ENCODE results near the gene EML4. TPM values are rescaled to one million over a fixed set of nuclear protein-coding genes. Genes with fewer than 3 reads are reported as not detected.

Gene EML4
- total RNA-seq, 2 experiments from 2014 or later, result 72.1 to 74.1 TPM

- peak overlapping the region; percentile 60 for H3K27ac Mint-ChIP-seq
- peaks cover 16% of the 10 kb centered on the region for H3K4me1 Mint-ChIP-seq
- DNase-seq (no peak), ATAC-seq (no peak)
- ChIA-PET POLR2A (no interaction called here), CTCF (interaction anchor here (0.7 kb wide), 1 partner anchor 319 kb away, joined by 3 read pairs; no protein-coding TSS in a partner anchor)
- peaks cover 22% of the 10 kb centered on the region for H3K36me3 Mint-ChIP-seq (ENCODE audit: low read depth)
- no peaks in the 10 kb centered on the region for H3K9me3 Mint-ChIP-seq (ENCODE audit: low read depth)
- no peak overlapping the region for H3K4me3 Mint-ChIP-seq
- intact Hi-C loops (cut with DNase I, micrococcal nuclease), result no loop called here
- no peaks in the 10 kb centered on the region for H3K27me3 Mint-ChIP-seq
Measured at GRCh38 chr2:42310007-42310515, 140.9 kb downstream of the EML4 start.

DNA sequence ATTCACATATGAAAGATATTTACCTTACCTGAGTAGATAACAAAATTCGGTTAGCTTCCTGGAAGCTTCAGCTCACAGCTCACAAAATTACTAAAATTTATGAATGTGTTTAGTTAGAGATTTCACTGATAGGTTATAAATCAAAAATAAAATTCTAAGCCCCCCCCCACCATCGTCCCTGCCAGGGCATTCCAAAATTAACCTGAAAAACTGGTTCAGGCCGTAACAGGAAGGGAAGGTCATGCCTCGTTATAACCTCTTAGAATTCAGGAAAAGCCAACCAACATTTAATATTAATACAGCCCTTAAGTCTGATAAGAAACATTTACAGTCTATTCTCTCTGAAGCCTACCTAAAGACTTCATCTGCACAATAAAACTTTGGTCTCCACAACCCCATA is 143.0 kb downstream of the EML4 start:
- Mint-ChIP-seq H3K9me3 (ENCODE audit: low read depth) (no peaks in the 10 kb centered on the region), H3K4me3 (no peak overlapping the region), H3K27ac (no peak overlapping the region), H3K27me3 (no peaks in the 10 kb centered on the region), H3K36me3 (ENCODE audit: low read depth) (peaks cover 26% of the 10 kb centered on the region), H3K4me1 (peaks cover 16% of the 10 kb centered on the region)
- DNase-seq (no peak), ATAC-seq (no peak)
- POLR2A ChIA-PET, result no interaction called here
- intact Hi-C loops (cut with DNase I, micrococcal nuclease), result no loop called here
- CTCF ChIA-PET, result no interaction called here

- peak; percentile 51 for ATAC-seq
- Mint-ChIP-seq H3K4me1 (peaks cover 24% of the 10 kb centered on the region), H3K27ac (peak overlapping the region; percentile 83), H3K9me3 (ENCODE audit: low read depth) (no peaks in the 10 kb centered on the region), H3K27me3 (no peaks in the 10 kb centered on the region), H3K36me3 (ENCODE audit: low read depth) (peaks cover 37% of the 10 kb centered on the region), H3K4me3 (no peak overlapping the region)
- ChIA-PET POLR2A (no interaction called here), CTCF (interaction anchor here (1.4 to 1.6 kb wide), 3 partner anchors 12 to 14 kb away, joined by 4 to 8 read pairs (median 6); no protein-coding TSS in a partner anchor)
- intact Hi-C loops (cut with DNase I, micrococcal nuclease), result no loop called here
- DNase-seq, result no peak
Measured at GRCh38 chr2:42314892-42315468, 145.8 kb downstream of the EML4 start.

DNA sequence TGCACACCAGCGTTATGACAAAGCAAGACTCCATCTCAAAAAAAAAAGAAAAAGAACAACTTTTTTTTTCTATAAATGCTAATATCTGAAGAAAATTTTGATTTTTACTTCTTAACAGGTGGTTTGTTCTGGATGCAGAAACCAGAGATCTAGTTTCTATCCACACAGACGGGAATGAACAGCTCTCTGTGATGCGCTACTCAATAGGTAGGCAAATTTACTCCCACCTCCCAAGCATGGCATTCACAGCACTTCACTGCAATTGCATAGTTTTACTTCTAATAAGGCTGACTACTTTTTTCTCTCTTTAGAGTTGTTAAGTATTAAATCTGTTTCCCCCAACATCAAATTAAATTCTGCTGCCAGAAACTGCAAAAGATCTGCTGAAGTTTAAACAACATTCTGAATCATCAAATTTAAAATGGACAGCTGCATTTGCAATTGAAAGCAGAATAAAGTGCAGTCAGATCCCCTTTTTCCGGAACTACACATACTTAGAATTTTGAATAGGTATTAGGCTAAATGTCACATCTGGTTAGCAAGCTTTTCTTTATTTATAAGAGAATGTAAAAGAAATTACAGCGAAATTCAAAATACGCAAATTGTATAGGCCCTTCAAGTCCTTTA is 146.8 kb downstream of the EML4 start:
- intact Hi-C loops (cut with DNase I, micrococcal nuclease), result no loop called here
- ChIA-PET POLR2A (no interaction called here), CTCF (interaction anchor here (0.8 to 1.4 kb wide), 3 partner anchors 11 to 67 kb away, joined by 4 to 6 read pairs (median 5); no protein-coding TSS in a partner anchor)
- peaks cover 41% of the 10 kb centered on the region for H3K36me3 Mint-ChIP-seq (ENCODE audit: low read depth)
- H3K27ac Mint-ChIP-seq, result no peak overlapping the region
- H3K4me3 Mint-ChIP-seq, result no peak overlapping the region
- peaks cover 28% of the 10 kb centered on the region for H3K4me1 Mint-ChIP-seq
- ATAC-seq (no peak), DNase-seq (no peak)
- no peaks in the 10 kb centered on the region for H3K9me3 Mint-ChIP-seq (ENCODE audit: low read depth)
- H3K27me3 Mint-ChIP-seq, result no peaks in the 10 kb centered on the region

- Mint-ChIP-seq H3K36me3 (ENCODE audit: low read depth) (peaks cover 46% of the 10 kb centered on the region), H3K4me1 (peaks cover 32% of the 10 kb centered on the region), H3K27ac (peak overlapping the region; percentile 58), H3K9me3 (ENCODE audit: low read depth) (no peaks in the 10 kb centered on the region), H3K27me3 (no peaks in the 10 kb centered on the region), H3K4me3 (no peak overlapping the region)
- ChIA-PET CTCF (interaction anchor here (0.6 kb wide), 1 partner anchor 141 kb away, joined by 3 read pairs; no protein-coding TSS in a partner anchor), POLR2A (interaction anchor here (0.9 kb wide), 1 partner anchor 138 kb away, joined by 4 read pairs; no protein-coding TSS in a partner anchor)
- intact Hi-C loops (cut with DNase I, micrococcal nuclease), result no loop called here
- no peak for DNase-seq
- no peak for ATAC-seq
Measured at GRCh38 chr2:42316910-42317309, 147.8 kb downstream of the EML4 start.

- ATAC-seq, result peak; percentile 57
- Mint-ChIP-seq H3K4me1 (peaks cover 32% of the 10 kb centered on the region), H3K36me3 (ENCODE audit: low read depth) (peaks cover 46% of the 10 kb centered on the region), H3K9me3 (ENCODE audit: low read depth) (no peaks in the 10 kb centered on the region), H3K27ac (peak overlapping the region; percentile 64), H3K27me3 (no peaks in the 10 kb centered on the region), H3K4me3 (no peak overlapping the region)
- ChIA-PET POLR2A (interaction anchor here (0.9 kb wide), 1 partner anchor 139 kb away, joined by 4 read pairs; no protein-coding TSS in a partner anchor), CTCF (interaction anchor here (0.6 kb wide), 1 partner anchor 77 kb away, joined by 3 read pairs; no protein-coding TSS in a partner anchor)
- intact Hi-C loops (cut with DNase I, micrococcal nuclease), result no loop called here
- DNase-seq, result no peak
Measured at GRCh38 chr2:42317486-42317885, 148.3 kb downstream of the EML4 start.

DNA sequence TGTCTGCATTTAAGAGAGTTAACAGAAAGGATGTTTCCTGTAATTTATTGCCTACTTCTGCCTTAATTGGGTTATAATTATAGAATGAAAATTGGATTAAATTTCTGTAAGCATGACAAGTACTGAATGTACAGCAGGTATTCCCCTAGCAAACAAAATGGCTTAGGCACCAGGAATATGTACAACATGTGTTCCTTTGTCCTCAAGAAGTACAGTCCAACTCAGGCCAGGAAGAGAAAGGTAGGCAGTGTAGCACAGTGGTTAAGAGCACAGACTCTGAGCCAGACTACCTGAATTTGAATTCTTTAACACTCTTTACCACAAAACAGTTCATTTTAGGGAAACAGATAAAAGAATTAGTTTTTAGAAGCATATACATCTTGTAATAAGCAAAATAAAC is 148.8 kb downstream of the EML4 start:
- intact Hi-C loops (cut with DNase I, micrococcal nuclease), result no loop called here
- ATAC-seq (no peak), DNase-seq (no peak)
- Mint-ChIP-seq H3K27me3 (no peaks in the 10 kb centered on the region), H3K9me3 (ENCODE audit: low read depth) (no peaks in the 10 kb centered on the region), H3K36me3 (ENCODE audit: low read depth) (peaks cover 46% of the 10 kb centered on the region), H3K4me1 (peaks cover 32% of the 10 kb centered on the region), H3K4me3 (no peak overlapping the region), H3K27ac (peak overlapping the region; percentile 55)
- ChIA-PET CTCF (interaction anchor here (0.6 kb wide), 1 partner anchor 77 kb away, joined by 3 read pairs; no protein-coding TSS in a partner anchor), POLR2A (interaction anchor here (0.9 kb wide), 1 partner anchor 139 kb away, joined by 4 read pairs; no protein-coding TSS in a partner anchor)

DNA sequence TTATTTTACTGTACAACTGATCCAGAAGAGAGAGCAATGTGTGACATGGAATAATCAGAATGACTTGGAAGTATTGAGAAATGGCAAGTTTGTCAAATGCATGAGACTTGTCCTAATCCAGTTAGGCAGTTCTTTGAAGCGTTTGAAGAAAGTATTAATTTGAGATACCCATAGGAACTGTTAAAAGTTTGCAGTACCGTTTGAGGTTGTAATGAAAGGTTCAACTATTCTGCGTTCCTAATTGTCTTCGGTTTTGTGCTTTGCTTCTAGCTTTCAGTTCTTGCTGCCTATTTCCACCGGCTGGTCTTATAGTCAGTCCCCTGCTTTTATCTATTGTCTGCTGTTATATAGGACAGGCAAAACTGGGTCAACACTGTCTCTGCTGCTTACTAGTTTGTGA is 150.1 kb downstream of the EML4 start:
- Mint-ChIP-seq H3K27ac (peak overlapping the region; percentile 29), H3K4me1 (peaks cover 32% of the 10 kb centered on the region), H3K9me3 (ENCODE audit: low read depth) (no peaks in the 10 kb centered on the region), H3K27me3 (no peaks in the 10 kb centered on the region), H3K36me3 (ENCODE audit: low read depth) (peaks cover 46% of the 10 kb centered on the region), H3K4me3 (no peak overlapping the region)
- ChIA-PET POLR2A (no interaction called here), CTCF (interaction anchor here (1.3 kb wide), 1 partner anchor 9 kb away, joined by 5 read pairs; no protein-coding TSS in a partner anchor)
- DNase-seq, result no peak
- intact Hi-C loops (cut with DNase I, micrococcal nuclease), result no loop called here
- ATAC-seq, result no peak

GRCh38 chr2:42321452-42322064 is 152.4 kb downstream of the EML4 start:
- Mint-ChIP-seq H3K36me3 (ENCODE audit: low read depth) (peaks cover 39% of the 10 kb centered on the region), H3K4me3 (no peak overlapping the region), H3K9me3 (ENCODE audit: low read depth) (no peaks in the 10 kb centered on the region), H3K27me3 (no peaks in the 10 kb centered on the region), H3K27ac (no peak overlapping the region), H3K4me1 (peaks cover 20% of the 10 kb centered on the region)
- ChIA-PET CTCF (no interaction called here), POLR2A (no interaction called here)
- intact Hi-C loops (cut with DNase I, micrococcal nuclease), result no loop called here
- ATAC-seq (no peak), DNase-seq (no peak)

DNA sequence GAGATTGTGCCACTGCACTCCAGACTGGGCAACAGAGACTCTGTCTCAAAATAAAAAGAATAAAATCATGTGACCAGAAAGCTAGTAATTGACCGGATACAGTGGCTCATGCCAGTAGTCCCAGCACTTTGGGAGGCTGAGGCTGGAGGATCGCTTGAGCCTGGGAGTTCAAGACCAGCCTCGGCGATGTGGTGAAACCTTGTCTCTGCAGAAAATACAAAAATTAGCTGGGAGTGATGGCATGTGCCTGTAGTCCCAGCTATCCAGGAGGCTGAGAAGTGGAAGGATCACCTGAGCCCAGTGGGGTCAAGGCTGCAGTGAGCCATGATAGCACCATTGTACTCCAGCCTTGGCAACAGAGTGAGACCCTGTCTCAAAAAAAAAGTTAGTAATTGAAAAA is 155.1 kb downstream of the EML4 start:
- Mint-ChIP-seq H3K4me3 (no peak overlapping the region), H3K36me3 (ENCODE audit: low read depth) (peaks cover 31% of the 10 kb centered on the region), H3K9me3 (ENCODE audit: low read depth) (no peaks in the 10 kb centered on the region), H3K27ac (no peak overlapping the region), H3K27me3 (no peaks in the 10 kb centered on the region), H3K4me1 (peaks cover 10% of the 10 kb centered on the region)
- ATAC-seq (no peak), DNase-seq (no peak)
- CTCF ChIA-PET, result interaction anchor here (0.7 to 1.1 kb wide), 3 partner anchors 34 to 729 kb away, joined by 3 to 4 read pairs (median 4); no protein-coding TSS in a partner anchor
- POLR2A ChIA-PET, result no interaction called here
- intact Hi-C loops (cut with DNase I, micrococcal nuclease), result no loop called here

DNA sequence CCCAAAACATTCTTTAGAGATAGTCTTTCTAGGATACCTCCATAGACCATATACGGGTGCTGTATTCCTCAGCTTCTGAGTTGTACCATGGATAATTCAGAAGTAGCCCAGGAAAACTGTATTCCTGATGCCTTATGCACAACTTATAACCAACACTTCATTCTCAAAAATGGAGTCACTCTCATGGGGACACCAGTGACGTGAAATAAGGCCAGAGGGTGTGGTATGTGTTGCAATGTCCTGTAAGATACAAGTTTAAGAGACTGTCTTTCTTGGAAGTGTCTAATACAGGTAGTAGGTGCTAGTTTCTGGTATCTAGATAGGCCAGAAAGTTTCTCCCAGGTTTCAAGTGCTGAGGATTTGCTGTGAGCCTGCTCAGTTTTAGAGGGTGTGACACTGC is 155.8 kb downstream of the EML4 start:
- ATAC-seq, result no peak
- ChIA-PET CTCF (interaction anchor here (1.0 to 1.1 kb wide), 2 partner anchors 34 to 231 kb away, joined by 3 to 4 read pairs; no protein-coding TSS in a partner anchor), POLR2A (interaction anchor here (0.8 kb wide), 1 partner anchor 60 kb away, joined by 3 read pairs; no protein-coding TSS in a partner anchor)
- peaks cover 35% of the 10 kb centered on the region for H3K36me3 Mint-ChIP-seq (ENCODE audit: low read depth)
- no peaks in the 10 kb centered on the region for H3K9me3 Mint-ChIP-seq (ENCODE audit: low read depth)
- intact Hi-C loops (cut with DNase I, micrococcal nuclease), result no loop called here
- peak overlapping the region; percentile 65 for H3K27ac Mint-ChIP-seq
- H3K4me1 Mint-ChIP-seq, result peaks cover 15% of the 10 kb centered on the region
- no peak for DNase-seq
- no peak overlapping the region for H3K4me3 Mint-ChIP-seq
- no peaks in the 10 kb centered on the region for H3K27me3 Mint-ChIP-seq
